WTC11 (cell line): Measurements from ENCODE around the gene TSPAN9. TPM values are rescaled to one million over a fixed set of nuclear protein-coding genes. Genes with fewer than 3 reads are reported as not detected.

Experiments
- ATAC-seq: fragments of 200-7000 bp; cut with Tn5 transposase; 2 replicates; pipeline ENCODE4 v1.10.0; 2021; ENCODE audit warnings: mild to moderate bottlenecking, moderate library complexity
- CTCF ChIA-PET: fragments of 300-600 bp; sonication (Branson Sonifier 250); formaldehyde crosslinking; loops from one replicate; lab custom pipeline; 2021; ENCODE audit warnings: antibody characterized with exemption; lab: Charles Lee
- POLR2A ChIA-PET: fragments of 350-600 bp; sonication (Branson Sonifier 250); formaldehyde crosslinking; loops from one replicate; lab custom pipeline; 2021; ENCODE audit warnings: antibody characterized with exemption; lab: Charles Lee
- DNase-seq: peaks from one replicate; pipeline ENCODE4 v3.0.0; 2021; ENCODE audit warnings: low spot score
- H3K27ac Mint-ChIP-seq: 2 replicates; pipeline ENCODE4 v1.8.0; 2021; ENCODE audit warnings: mixed read lengths
- H3K27me3 Mint-ChIP-seq: 2 replicates; pipeline ENCODE4 v1.8.0; 2021; ENCODE audit warnings: low read depth, mild to moderate bottlenecking, moderate library complexity, mixed read lengths
- H3K36me3 Mint-ChIP-seq: 2 replicates; pipeline ENCODE4 v1.8.0; 2021; ENCODE audit warnings: mixed read lengths
- H3K4me1 Mint-ChIP-seq: 2 replicates; pipeline ENCODE4 v1.8.0; 2022; ENCODE audit warnings: mixed read lengths
- H3K4me3 Mint-ChIP-seq: 2 replicates; pipeline ENCODE4 v1.8.0; 2021; ENCODE audit warnings: mild to moderate bottlenecking, moderate library complexity, mixed read lengths
- H3K9me3 Mint-ChIP-seq: 2 replicates; pipeline ENCODE4 v1.8.0; 2021; ENCODE audit warnings: mixed read lengths
- ATF3 ChIP-seq: sonication (generic); formaldehyde crosslinking; conservative IDR thresholded peaks from 2 replicates; pipeline ENCODE4 v1.8.1; 2022; ENCODE audit warnings: mild to moderate bottlenecking, missing genetic modification reagents
- CREB1 ChIP-seq: sonication (generic); formaldehyde crosslinking; IDR thresholded peaks from 2 replicates; pipeline ENCODE4 v1.8.0; 2023; ENCODE audit warnings: mild to moderate bottlenecking, missing genetic modification reagents
- E2F1 ChIP-seq: sonication (generic); formaldehyde crosslinking; IDR thresholded peaks from 2 replicates; pipeline ENCODE4 v1.8.0; 2022; ENCODE audit warnings: mild to moderate bottlenecking, missing genetic modification reagents
- GABPB1 ChIP-seq: sonication (generic); formaldehyde crosslinking; IDR thresholded peaks from 2 replicates; pipeline ENCODE4 v1.8.1; 2023; ENCODE audit warnings: mild to moderate bottlenecking, missing genetic modification reagents
- HMGXB4 ChIP-seq: sonication (generic); formaldehyde crosslinking; IDR thresholded peaks from 2 replicates; pipeline ENCODE4 v1.8.1; 2023; ENCODE audit warnings: mild to moderate bottlenecking, moderate library complexity, missing genetic modification reagents
- JAZF1 ChIP-seq: fragments of 250-450 bp; sonication (Bioruptor Pico); IDR thresholded peaks from 2 replicates; pipeline ENCODE4 v1.9.0; 2021; ENCODE audit warnings: moderate library complexity, mild to moderate bottlenecking, inconsistent platforms
- MLX ChIP-seq: sonication (generic); formaldehyde crosslinking; IDR thresholded peaks from 2 replicates; pipeline ENCODE4 v1.8.1; 2023; ENCODE audit warnings: mild to moderate bottlenecking, missing genetic modification reagents, moderate library complexity
- MYBL2 ChIP-seq: sonication (generic); formaldehyde crosslinking; IDR thresholded peaks from 2 replicates; pipeline ENCODE4 v1.8.1; 2023; ENCODE audit warnings: mild to moderate bottlenecking, moderate library complexity, missing genetic modification reagents
- NR3C1 ChIP-seq: sonication (generic); formaldehyde crosslinking; conservative IDR thresholded peaks from 2 replicates; pipeline ENCODE4 v1.8.1; 2023; ENCODE audit warnings: low read depth, mild to moderate bottlenecking, missing genetic modification reagents
- RELA ChIP-seq: sonication (generic); formaldehyde crosslinking; IDR thresholded peaks from 2 replicates; pipeline ENCODE4 v1.8.1; 2022; ENCODE audit warnings: missing genetic modification reagents, mild to moderate bottlenecking, borderline replicate concordance
- RORB ChIP-seq: fragments of 250-450 bp; sonication (Bioruptor Pico); IDR thresholded peaks from 2 replicates; pipeline ENCODE4 v1.9.0; 2021; ENCODE audit warnings: mild to moderate bottlenecking
- SP1 ChIP-seq: sonication (generic); formaldehyde crosslinking; conservative IDR thresholded peaks from 2 replicates; pipeline ENCODE4 v1.8.1; 2022; ENCODE audit warnings: missing genetic modification reagents
- USF1 ChIP-seq: sonication (generic); formaldehyde crosslinking; IDR thresholded peaks from 2 replicates; pipeline ENCODE4 v1.8.0; 2022; ENCODE audit warnings: mild to moderate bottlenecking, missing genetic modification reagents
- ZBTB21 ChIP-seq: sonication (generic); formaldehyde crosslinking; IDR thresholded peaks from 2 replicates; pipeline ENCODE4 v1.8.1; 2023; ENCODE audit warnings: mild to moderate bottlenecking, missing genetic modification reagents, borderline replicate concordance
- ZMAT4 ChIP-seq: fragments of 250-450 bp; sonication (Bioruptor Pico); IDR thresholded peaks from 2 replicates; pipeline ENCODE4 v1.9.0; 2021; ENCODE audit warnings: mild to moderate bottlenecking
- ZNF263 ChIP-seq: sonication (generic); formaldehyde crosslinking; IDR thresholded peaks from 2 replicates; pipeline ENCODE4 v1.8.1; 2022; ENCODE audit warnings: low read depth, mild to moderate bottlenecking, moderate library complexity, missing genetic modification reagents
- ZNF317 ChIP-seq: sonication (generic); formaldehyde crosslinking; IDR thresholded peaks from 2 replicates; pipeline ENCODE4 v1.8.1; 2023; ENCODE audit warnings: low read depth, mild to moderate bottlenecking, moderate library complexity, missing genetic modification reagents, borderline replicate concordance
- ZNF396 ChIP-seq: fragments of 250-450 bp; sonication (Bioruptor Pico); IDR thresholded peaks from 2 replicates; pipeline ENCODE4 v1.8.0; 2021; ENCODE audit warnings: mild to moderate bottlenecking, moderate library complexity, borderline replicate concordance
- ZNF425 ChIP-seq: fragments of 250-450 bp; sonication (Bioruptor Pico); conservative IDR thresholded peaks from 2 replicates; pipeline ENCODE4 v1.9.0; 2021; ENCODE audit warnings: mild to moderate bottlenecking
- ZNF671 ChIP-seq: fragments of 250-450 bp; sonication (Bioruptor Pico); IDR thresholded peaks from 2 replicates; pipeline ENCODE4 v1.8.0; 2021; ENCODE audit warnings: mild to moderate bottlenecking
- ZSCAN18 ChIP-seq: fragments of 250-450 bp; sonication (Bioruptor Pico); IDR thresholded peaks from 2 replicates; pipeline ENCODE4 v2.1.2; 2022; ENCODE audit warnings: mild to moderate bottlenecking, moderate library complexity
- total RNA-seq: library from RNA; stranded (reverse); gene quantifications from 3 replicates; pipeline ENCODE4 v1.2.3, GENCODE V29; 2021

Gene TSPAN9
- total RNA-seq, 1 experiment from 2014 or later: 27.6 TPM

- Mint-ChIP-seq H3K4me3 (no peak overlapping the region), H3K9me3 (no peaks in the 10 kb centered on the region), H3K27ac (no peak overlapping the region), H3K4me1 (peaks cover 29% of the 10 kb centered on the region), H3K27me3 (no peaks in the 10 kb centered on the region; the same call in 1 of the 2 replicates), H3K36me3 (no peaks in the 10 kb centered on the region)
- ATAC-seq (no peak), DNase-seq (no peak)
- TF ChIP-seq NR3C1 (no peak), CREB1 (CRISPR knock-in tag) (no peak), E2F1 (CRISPR knock-in tag) (no peak), ATF3 (CRISPR knock-in tag) (no peak), RORB (CRISPR knock-in tag) (no peak), JAZF1 (no peak), SP1 (no peak)
- ChIA-PET POLR2A (no interaction called here), CTCF (interaction anchor here (1.2 to 2.4 kb wide), 3 partner anchors 21 to 28 kb away, joined by 3 to 12 read pairs (median 4); no protein-coding TSS in a partner anchor)
Measured at GRCh38 chr12:3328571-3328970, 251.4 kb downstream of the TSPAN9 start.

GRCh38 chr12:3329361-3329760 lies 252.2 kb downstream of the TSPAN9 start:
- no peak for DNase-seq
- H3K36me3 Mint-ChIP-seq: no peaks in the 10 kb centered on the region
- TF ChIP-seq ZNF425 (CRISPR knock-in tag): no peak
- ChIA-PET POLR2A (no interaction called here), CTCF (interaction anchor here (1.2 to 2.4 kb wide), 3 partner anchors 13 to 29 kb away, joined by 3 to 12 read pairs (median 4); no protein-coding TSS in a partner anchor)
- no peaks in the 10 kb centered on the region; the same call in 1 of the 2 replicates for H3K27me3 Mint-ChIP-seq
- peaks cover 29% of the 10 kb centered on the region for H3K4me1 Mint-ChIP-seq
- no peak overlapping the region for H3K27ac Mint-ChIP-seq
- no peak overlapping the region for H3K4me3 Mint-ChIP-seq
- ATAC-seq: no peak
- no peaks in the 10 kb centered on the region for H3K9me3 Mint-ChIP-seq

GRCh38 chr12:3330976-3331510 lies 253.9 kb downstream of the TSPAN9 start:
- no peaks in the 10 kb centered on the region for H3K36me3 Mint-ChIP-seq
- ChIA-PET CTCF (interaction anchor here (1.0 to 1.6 kb wide), 3 partner anchors 17 to 129 kb away, joined by 3 read pairs; no protein-coding TSS in a partner anchor), POLR2A (no interaction called here)
- ATAC-seq (no peak), DNase-seq (no peak)
- TF ChIP-seq ZNF317 (CRISPR knock-in tag) (no peak), ZNF671 (CRISPR knock-in tag) (no peak), MLX (CRISPR knock-in tag) (no peak), ZSCAN18 (no peak), GABPB1 (CRISPR knock-in tag) (no peak), SP1 (no peak), ZNF263 (CRISPR knock-in tag) (no peak), RORB (CRISPR knock-in tag) (no peak), ZNF396 (CRISPR knock-in tag) (no peak), RELA (no peak), ZMAT4 (CRISPR knock-in tag) (no peak), ZBTB21 (CRISPR knock-in tag) (no peak), MYBL2 (CRISPR knock-in tag) (no peak), HMGXB4 (CRISPR knock-in tag) (no peak), USF1 (CRISPR knock-in tag) (no peak)
- no peak overlapping the region for H3K27ac Mint-ChIP-seq
- H3K4me3 Mint-ChIP-seq: no peak overlapping the region
- peaks cover 29% of the 10 kb centered on the region for H3K4me1 Mint-ChIP-seq
- H3K9me3 Mint-ChIP-seq: no peaks in the 10 kb centered on the region
- H3K27me3 Mint-ChIP-seq: no peaks in the 10 kb centered on the region; the same call in 1 of the 2 replicates
